ENCODE results near the gene HOXD3. TPM values are rescaled to one million over a fixed set of nuclear protein-coding genes. Genes with fewer than 3 reads are reported as not detected.

Gene HOXD3
- total RNA-seq, 4 donors from 2014 or later: 2.0 to 9.1 (median 8.3) TPM

DNA sequence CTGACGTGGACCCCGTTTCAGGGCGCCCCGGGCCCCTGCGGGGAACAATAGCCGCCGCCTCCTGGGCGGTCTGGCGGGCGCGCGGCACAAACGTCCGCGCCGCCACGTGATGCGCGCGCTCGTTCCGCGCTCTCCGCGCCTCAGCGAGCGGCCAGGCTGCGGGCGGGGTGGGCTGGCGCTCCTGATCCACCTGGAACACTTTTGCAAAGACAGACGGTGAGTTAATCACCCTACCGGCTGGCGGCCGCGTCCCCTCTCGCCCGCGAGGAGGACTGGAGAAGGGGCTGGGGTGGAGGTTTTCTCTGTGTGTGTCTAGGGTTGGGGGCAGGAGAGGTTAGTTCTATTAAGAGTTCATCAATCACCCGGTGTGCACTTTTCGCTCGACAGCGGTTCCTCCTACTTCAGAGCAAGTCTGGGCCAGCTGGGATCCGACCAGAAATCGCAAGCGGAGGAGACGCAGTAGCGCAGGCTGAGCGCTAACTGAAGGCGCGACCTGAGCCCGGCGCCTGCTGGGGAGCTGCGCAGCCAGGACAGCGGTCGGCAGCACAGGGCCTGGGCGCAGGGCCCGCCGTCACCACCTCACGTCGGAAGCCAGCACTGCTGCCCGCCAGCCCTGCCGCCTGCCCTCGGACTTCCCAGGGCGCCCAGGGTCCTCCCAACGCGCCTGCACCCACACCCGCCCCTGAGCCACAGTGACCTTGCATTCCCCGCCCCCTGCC is 21.1 kb downstream of the HOXD3 start:
- Histone ChIP-seq H3K4me1 (peaks cover 0 to 18% (median 0%) of the 10 kb centered on the region in 4 donors), H3K9me3 (no peaks in the 10 kb centered on the region), H3K4me3 (peak overlapping the region in 3 of 4 donors; percentile 5 to 43 (median 37)), H3K27ac (peak overlapping the region in 3 of 4 donors; percentile 1 to 53 (median 28)), H3K36me3 (no peaks in the 10 kb centered on the region), H3K27me3 (no peaks in the 10 kb centered on the region)
- no peak for DNase-seq
- TF ChIP-seq, protein P1, sequence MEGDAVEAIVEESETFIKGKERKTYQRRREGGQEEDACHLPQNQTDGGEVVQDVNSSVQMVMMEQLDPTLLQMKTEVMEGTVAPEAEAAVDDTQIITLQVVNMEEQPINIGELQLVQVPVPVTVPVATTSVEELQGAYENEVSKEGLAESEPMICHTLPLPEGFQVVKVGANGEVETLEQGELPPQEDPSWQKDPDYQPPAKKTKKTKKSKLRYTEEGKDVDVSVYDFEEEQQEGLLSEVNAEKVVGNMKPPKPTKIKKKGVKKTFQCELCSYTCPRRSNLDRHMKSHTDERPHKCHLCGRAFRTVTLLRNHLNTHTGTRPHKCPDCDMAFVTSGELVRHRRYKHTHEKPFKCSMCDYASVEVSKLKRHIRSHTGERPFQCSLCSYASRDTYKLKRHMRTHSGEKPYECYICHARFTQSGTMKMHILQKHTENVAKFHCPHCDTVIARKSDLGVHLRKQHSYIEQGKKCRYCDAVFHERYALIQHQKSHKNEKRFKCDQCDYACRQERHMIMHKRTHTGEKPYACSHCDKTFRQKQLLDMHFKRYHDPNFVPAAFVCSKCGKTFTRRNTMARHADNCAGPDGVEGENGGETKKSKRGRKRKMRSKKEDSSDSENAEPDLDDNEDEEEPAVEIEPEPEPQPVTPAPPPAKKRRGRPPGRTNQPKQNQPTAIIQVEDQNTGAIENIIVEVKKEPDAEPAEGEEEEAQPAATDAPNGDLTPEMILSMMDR (IDR thresholded peaks at IDR 0.05): no peak
- no peak for TF ChIP-seq POLR2A (IDR thresholded peaks at IDR 0.05)

DNA sequence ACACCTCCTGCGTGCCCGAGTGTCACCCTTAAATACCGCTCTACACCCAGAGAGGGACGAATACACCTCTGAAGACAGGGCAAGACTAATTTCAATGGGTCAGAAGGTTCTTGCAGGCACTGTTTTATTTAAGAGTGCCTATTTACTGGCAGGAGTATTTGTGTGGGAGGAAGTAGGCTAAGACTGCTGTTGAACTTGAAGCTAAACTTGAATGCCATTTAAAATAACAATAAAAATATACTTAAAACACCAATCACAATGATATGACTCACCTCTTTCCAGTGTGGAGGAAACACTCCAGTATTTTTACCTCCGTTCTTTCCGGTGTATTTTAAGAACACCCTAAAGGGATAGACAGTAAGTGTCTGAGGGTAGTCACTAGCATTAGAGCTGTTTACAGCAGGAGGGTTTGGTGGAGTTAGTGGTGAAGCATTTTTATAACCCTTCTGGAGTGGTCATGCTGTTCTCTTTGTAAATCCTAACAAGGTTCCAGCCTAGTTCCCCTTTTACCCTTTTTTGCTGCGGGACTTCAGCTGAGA is 21.7 kb downstream of the HOXD3 start:
- Histone ChIP-seq H3K27ac (peak overlapping the region in 3 of 4 donors; percentile 1 to 53 (median 28)), H3K27me3 (no peaks in the 10 kb centered on the region), H3K4me1 (peaks cover 0 to 18% (median 0%) of the 10 kb centered on the region in 4 donors), H3K36me3 (no peaks in the 10 kb centered on the region), H3K9me3 (no peaks in the 10 kb centered on the region), H3K4me3 (peak overlapping the region in 2 of 4 donors; percentile 37 to 43)
- no peak for DNase-seq
- TF ChIP-seq, protein P1 (IDR thresholded peaks at IDR 0.05): no peak
- no peak for TF ChIP-seq POLR2A (IDR thresholded peaks at IDR 0.05)

DNA sequence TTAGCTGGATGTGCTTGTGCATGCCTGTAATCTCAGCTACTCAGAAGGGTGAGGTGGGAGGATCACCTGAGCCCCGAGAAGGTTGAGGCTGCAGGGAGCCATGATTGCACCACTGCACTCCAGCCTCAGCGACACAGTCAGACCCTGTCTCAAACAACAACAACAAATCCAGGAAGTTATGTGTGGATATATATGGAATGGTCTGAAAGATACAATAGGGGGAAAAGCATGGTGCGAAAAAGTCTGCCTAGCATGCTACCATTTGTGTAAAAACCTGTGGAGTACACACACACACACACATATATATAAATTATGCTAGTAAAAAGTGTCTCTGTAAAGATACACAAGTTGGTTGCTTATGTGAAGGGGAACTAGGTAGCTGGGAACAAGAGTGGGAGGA is 24.4 kb downstream of the HOXD3 start:
- Histone ChIP-seq H3K4me1 (peaks cover 0 to 6% (median 0%) of the 10 kb centered on the region in 4 donors), H3K4me3 (no peak overlapping the region), H3K27me3 (no peaks in the 10 kb centered on the region), H3K9me3 (no peaks in the 10 kb centered on the region), H3K27ac (no peak overlapping the region), H3K36me3 (no peaks in the 10 kb centered on the region)
- no peak for DNase-seq
- no peak for TF ChIP-seq POLR2A (IDR thresholded peaks at IDR 0.05)
- TF ChIP-seq, protein P1 (IDR thresholded peaks at IDR 0.05): no peak

DNA sequence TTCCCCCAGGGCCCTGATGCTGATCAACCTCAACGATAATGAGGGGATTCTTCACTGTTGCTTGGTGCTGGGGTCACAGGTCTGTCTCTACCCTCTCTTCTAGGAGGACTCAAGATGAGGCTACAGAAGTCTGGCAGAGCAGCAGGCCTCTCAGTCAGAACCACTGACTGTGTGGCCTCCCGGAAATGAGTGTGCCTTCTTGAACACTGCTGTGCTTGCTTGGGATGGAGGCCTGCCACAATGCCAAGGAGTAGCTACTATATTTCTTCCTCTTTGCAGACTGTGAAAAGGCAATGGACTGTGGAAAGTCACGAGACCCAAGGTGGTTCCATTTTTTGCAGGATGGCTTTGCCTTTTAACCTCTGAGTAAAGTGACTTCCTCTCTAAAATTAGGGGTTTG is 25.6 kb downstream of the HOXD3 start:
- Histone ChIP-seq H3K4me3 (no peak overlapping the region), H3K27ac (no peak overlapping the region), H3K4me1 (peaks cover 0 to 5% (median 0%) of the 10 kb centered on the region in 4 donors), H3K27me3 (no peaks in the 10 kb centered on the region), H3K9me3 (no peaks in the 10 kb centered on the region), H3K36me3 (no peaks in the 10 kb centered on the region)
- no peak for DNase-seq
- TF ChIP-seq POLR2A (IDR thresholded peaks at IDR 0.05): no peak
- TF ChIP-seq, protein P1 (IDR thresholded peaks at IDR 0.05): no peak

DNA sequence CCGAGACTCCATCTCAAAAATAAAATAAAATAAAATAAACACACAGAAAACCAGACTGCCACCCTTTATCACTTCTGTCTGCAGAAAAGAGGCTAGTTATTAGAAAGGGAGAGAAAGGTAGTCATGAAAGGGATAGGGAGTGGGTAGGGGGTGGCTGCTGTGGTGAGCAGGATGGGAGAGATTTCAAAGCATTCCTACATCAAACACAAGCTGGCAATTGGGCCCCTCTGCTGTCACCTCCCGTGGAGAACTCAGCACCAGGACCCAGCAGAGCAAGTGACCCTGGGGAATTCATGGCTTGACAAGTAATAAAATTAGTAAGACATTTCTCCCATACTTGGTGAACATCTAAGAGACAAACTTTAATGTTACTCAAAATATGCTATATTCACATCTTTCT is 27.6 kb downstream of the HOXD3 start:
- Histone ChIP-seq H3K27me3 (no peaks in the 10 kb centered on the region), H3K4me1 (peaks cover 0 to 13% (median 6%) of the 10 kb centered on the region in 4 donors), H3K4me3 (no peak overlapping the region), H3K9me3 (no peaks in the 10 kb centered on the region), H3K27ac (no peak overlapping the region), H3K36me3 (no peaks in the 10 kb centered on the region)
- no peak for DNase-seq
- TF ChIP-seq, protein P1 (IDR thresholded peaks at IDR 0.05): no peak
- TF ChIP-seq POLR2A (IDR thresholded peaks at IDR 0.05): no peak

All from Peyer's patch (tissue), 4 donors.